ENCODE results near the gene ONECUT3.

Gene ONECUT3

DNA sequence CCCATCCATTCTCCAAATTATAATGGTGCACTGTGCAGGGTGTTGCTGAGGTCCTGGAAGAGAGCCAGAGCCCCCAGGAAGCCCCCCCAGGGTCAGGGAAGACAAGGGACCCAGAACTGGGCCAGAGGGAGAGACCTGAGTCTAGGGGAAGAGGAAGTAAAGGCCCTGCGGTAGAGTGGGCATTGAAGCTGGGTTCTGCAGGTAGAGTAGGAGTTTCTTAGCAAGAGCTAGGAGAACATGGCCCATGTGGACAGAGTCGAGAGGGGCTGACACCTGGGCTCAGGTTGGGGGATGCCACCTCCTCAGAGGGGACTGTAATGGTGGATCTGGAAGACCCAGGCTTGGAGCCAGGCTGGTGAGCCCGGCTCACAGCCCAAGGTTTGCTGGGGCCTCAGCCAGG, 17.0 kb upstream of the ONECUT3 start:
- TF ChIP-seq CTCF (IDR thresholded peaks at IDR 0.05; ENCODE audit: low read length) (no peak), EZH2phosphoT487 (IDR thresholded peaks at IDR 0.05; ENCODE audit: low read length) (no peak), EZH2 (optimal IDR thresholded peaks at IDR 0.05; ENCODE audit: low read depth, low read length) (no peak)
- no peaks in the 10 kb centered on the region for H3K9me3 ChIP-seq (replicated peaks; ENCODE audit: insufficient read depth, low read length)
- H3K9me2 ChIP-seq (replicated peaks; ENCODE audit: insufficient read depth, low read length) = no peaks in the 10 kb centered on the region
- H4K20me1 ChIP-seq (ENCODE audit: insufficient read depth, low read length) = no peaks in the 10 kb centered on the region
- no peak overlapping the region for H3K4me3 ChIP-seq (ENCODE audit: low read length)
- no peak overlapping the region for H3K9ac ChIP-seq (ENCODE audit: low read length)
- H3K36me3 ChIP-seq (replicated peaks; ENCODE audit: insufficient read depth, low read length) = no peaks in the 10 kb centered on the region
- no peak overlapping the region for H2AFZ ChIP-seq (ENCODE audit: low read length)
- no peaks in the 10 kb centered on the region for H3F3A ChIP-seq (ENCODE audit: insufficient read depth, low read length)
- H3K4me1 ChIP-seq (ENCODE audit: low read length) = no peaks in the 10 kb centered on the region
- no peak overlapping the region for H3K27ac ChIP-seq (ENCODE audit: low read length)
- peaks cover 94% of the 10 kb centered on the region for H3K27me3 ChIP-seq (replicated peaks; ENCODE audit: insufficient read depth, low read length)
- no peaks in the 10 kb centered on the region for H3K79me2 ChIP-seq (ENCODE audit: low read length)
- no peak for DNase-seq
- H3K4me2 ChIP-seq (ENCODE audit: low read depth, low read length) = no peak overlapping the region

GRCh38 chr19:1736927-1737326, 16.4 kb upstream of the ONECUT3 start:
- Histone ChIP-seq H3F3A (ENCODE audit: insufficient read depth, low read length) (no peaks in the 10 kb centered on the region), H4K20me1 (ENCODE audit: insufficient read depth, low read length) (no peaks in the 10 kb centered on the region), H3K36me3 (replicated peaks; ENCODE audit: insufficient read depth, low read length) (no peaks in the 10 kb centered on the region), H3K4me1 (ENCODE audit: low read length) (no peaks in the 10 kb centered on the region), H3K27me3 (replicated peaks; ENCODE audit: insufficient read depth, low read length) (peaks cover 94% of the 10 kb centered on the region), H3K27ac (ENCODE audit: low read length) (no peak overlapping the region), H3K9me3 (replicated peaks; ENCODE audit: insufficient read depth, low read length) (no peaks in the 10 kb centered on the region), H3K9ac (ENCODE audit: low read length) (no peak overlapping the region), H3K79me2 (ENCODE audit: low read length) (no peaks in the 10 kb centered on the region), H3K4me3 (ENCODE audit: low read length) (no peak overlapping the region), H2AFZ (ENCODE audit: low read length) (no peak overlapping the region), H3K4me2 (ENCODE audit: low read depth, low read length) (no peak overlapping the region), H3K9me2 (replicated peaks; ENCODE audit: insufficient read depth, low read length) (no peaks in the 10 kb centered on the region)
- TF ChIP-seq CTCF (IDR thresholded peaks at IDR 0.05; ENCODE audit: low read length) (no peak), EZH2 (optimal IDR thresholded peaks at IDR 0.05; ENCODE audit: low read depth, low read length) (no peak)
- no peak for DNase-seq

DNA sequence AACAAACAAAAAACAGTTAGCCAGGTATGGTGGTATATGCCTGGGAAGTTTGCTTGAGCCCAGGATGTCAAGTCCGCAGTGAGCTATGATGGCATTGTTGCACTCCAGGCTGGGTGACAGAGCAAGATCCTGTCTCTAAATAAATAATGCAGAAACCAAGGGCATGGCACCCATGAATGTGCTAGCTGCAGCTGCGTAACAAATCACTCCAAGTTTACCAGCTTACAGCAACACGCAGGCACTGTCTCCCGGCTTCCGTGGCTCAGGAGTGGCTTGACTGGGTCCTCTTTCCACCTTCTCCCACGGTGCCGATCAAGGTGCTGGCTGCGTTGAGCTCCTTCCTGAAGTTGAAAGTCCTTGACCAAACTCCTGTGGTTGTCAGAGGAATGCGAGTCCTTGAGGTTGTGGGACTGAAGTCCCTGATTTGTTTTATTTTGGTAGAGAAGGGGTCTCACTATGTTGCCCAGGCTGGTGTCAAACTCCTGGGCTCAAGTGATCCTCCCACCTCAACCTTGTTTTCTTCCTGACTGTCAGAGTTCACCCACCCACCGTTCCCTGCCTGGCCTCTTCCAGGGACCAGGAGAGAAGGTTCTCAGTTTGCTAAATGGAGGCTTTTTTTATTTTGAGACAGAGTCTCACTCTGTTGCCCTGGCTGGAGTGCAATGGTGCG, 13.2 kb upstream of the ONECUT3 start:
- Histone ChIP-seq H3K4me1 (ENCODE audit: low read length) (no peaks in the 10 kb centered on the region), H3K9ac (ENCODE audit: low read length) (no peak overlapping the region), H3K4me3 (ENCODE audit: low read length) (no peak overlapping the region), H3K27me3 (replicated peaks; ENCODE audit: insufficient read depth, low read length) (peaks cover 90% of the 10 kb centered on the region), H2AFZ (ENCODE audit: low read length) (no peak overlapping the region), H3K79me2 (ENCODE audit: low read length) (no peaks in the 10 kb centered on the region), H3F3A (ENCODE audit: insufficient read depth, low read length) (no peaks in the 10 kb centered on the region), H3K9me2 (replicated peaks; ENCODE audit: insufficient read depth, low read length) (no peaks in the 10 kb centered on the region), H3K9me3 (replicated peaks; ENCODE audit: insufficient read depth, low read length) (no peaks in the 10 kb centered on the region), H3K4me2 (ENCODE audit: low read depth, low read length) (no peak overlapping the region), H3K27ac (ENCODE audit: low read length) (no peak overlapping the region), H3K36me3 (replicated peaks; ENCODE audit: insufficient read depth, low read length) (no peaks in the 10 kb centered on the region), H4K20me1 (ENCODE audit: insufficient read depth, low read length) (no peaks in the 10 kb centered on the region)
- TF ChIP-seq EZH2phosphoT487 (IDR thresholded peaks at IDR 0.05; ENCODE audit: low read length) = no peak
- no peak for TF ChIP-seq EZH2 (optimal IDR thresholded peaks at IDR 0.05; ENCODE audit: low read depth, low read length)
- TF ChIP-seq CTCF (IDR thresholded peaks at IDR 0.05; ENCODE audit: low read length) = no peak
- DNase-seq = no peak
